SU-DHL-6 (cell line): ENCODE results near the gene SNHG17.

Experiments
- H2AFZ ChIP-seq: fragments of 200-600 bp; sonication (generic); 2 replicates; pipeline ENCODE4 v1.6.1; 2014; ENCODE audit warnings: low read depth, mild to moderate bottlenecking, moderate library complexity, mixed read lengths, antibody characterized with exemption, low read length; ENCODE audit not compliant: severe bottlenecking
- H3F3A ChIP-seq: fragments of 200-600 bp; shearing (Covaris generic); 2 replicates; pipeline ENCODE4 v1.6.0; 2016; ENCODE audit warnings: antibody characterized with exemption, mild to moderate bottlenecking; ENCODE audit not compliant: insufficient read depth
- H3K27ac ChIP-seq: fragments of 200-600 bp; sonication (generic); 2 replicates; pipeline ENCODE4 v1.5.1; 2016; ENCODE audit warnings: low read depth, mild to moderate bottlenecking, low read length, moderate library complexity, mixed read lengths
- H3K27me3 ChIP-seq: fragments of 200-600 bp; sonication (generic), shearing (Covaris generic); 2 replicates; pipeline ENCODE4 v1.6.0; 2014; ENCODE audit warnings: mild to moderate bottlenecking, low read length
- H3K36me3 ChIP-seq: fragments of 200-600 bp; sonication (generic); 2 replicates; pipeline ENCODE4 v1.6.1; 2014; ENCODE audit warnings: mild to moderate bottlenecking, low read length, mixed read lengths
- H3K4me2 ChIP-seq: fragments of 300-600, 200-600 bp; shearing (Covaris generic), sonication (generic); 2 replicates; pipeline ENCODE4 v1.6.0; 2014; ENCODE audit warnings: low read length, low read depth, mild to moderate bottlenecking; ENCODE audit not compliant: poor library complexity, severe bottlenecking
- H3K4me3 ChIP-seq: fragments of 200-600 bp; sonication (generic); 2 replicates; pipeline ENCODE4 v1.5.1; 2014; ENCODE audit warnings: antibody characterized with exemption, low read length, mild to moderate bottlenecking, mixed read lengths; ENCODE audit not compliant: insufficient read depth, poor library complexity, severe bottlenecking
- H3K79me2 ChIP-seq: fragments of 200-600 bp; sonication (generic); 2 replicates; pipeline ENCODE4 v1.6.1; 2014; ENCODE audit warnings: mild to moderate bottlenecking, low read length, moderate library complexity; ENCODE audit not compliant: insufficient read depth
- H3K9ac ChIP-seq: fragments of 200-600 bp; sonication (generic); 2 replicates; pipeline ENCODE4 v1.7.0; 2014; ENCODE audit warnings: mild to moderate bottlenecking, low read length
- H3K9me2 ChIP-seq: fragments of 200-600 bp; sonication (generic); replicated peaks from 2 replicates; pipeline ENCODE4 v1.6.1; 2014; ENCODE audit warnings: low read length; ENCODE audit not compliant: insufficient read depth
- H3K9me3 ChIP-seq: fragments of 200-600 bp; sonication (generic); 2 replicates; pipeline ENCODE4 v1.6.1; 2014; ENCODE audit warnings: low read length, mixed read lengths; ENCODE audit not compliant: insufficient read depth
- H4K20me1 ChIP-seq: fragments of 200-600 bp; sonication (generic); 2 replicates; pipeline ENCODE4 v1.6.1; 2014; ENCODE audit warnings: low read depth, mild to moderate bottlenecking, antibody characterized with exemption, low read length, moderate library complexity, mixed read lengths
- EZH2phosphoT487 ChIP-seq: fragments of 200-600 bp; sonication (generic), shearing (Covaris generic); conservative IDR thresholded peaks from 2 replicates; pipeline ENCODE4 v1.6.1; 2018; ENCODE audit warnings: mild to moderate bottlenecking, antibody characterized with exemption, low read length, moderate library complexity, mixed read lengths
- TF ChIP-seq, protein P1 (sequence below): fragments of 200-600 bp; sonication (generic); IDR thresholded peaks from one replicate; pipeline ENCODE4 v1.5.1; 2017; ENCODE audit warnings: antibody characterized with exemption, mild to moderate bottlenecking, low read length, moderate library complexity; ENCODE audit not compliant: insufficient read depth, poor library complexity, severe bottlenecking

Gene SNHG17

GRCh38 chr20:38395165-38395564 lies 40.0 kb downstream of the SNHG17 start:
- Histone ChIP-seq H3K9me2 (no peaks in the 10 kb centered on the region), H3K79me2 (no peaks in the 10 kb centered on the region), H3K27me3 (no peaks in the 10 kb centered on the region), H3K9me3 (no peaks in the 10 kb centered on the region), H3K9ac (no peak overlapping the region), H3K27ac (no peak overlapping the region), H2AFZ (no peak overlapping the region), H3K36me3 (no peaks in the 10 kb centered on the region), H3F3A (no peaks in the 10 kb centered on the region), H3K4me2 (no peak overlapping the region), H3K4me3 (no peak overlapping the region), H4K20me1 (no peaks in the 10 kb centered on the region)
- TF ChIP-seq EZH2phosphoT487, result no peak

DNA sequence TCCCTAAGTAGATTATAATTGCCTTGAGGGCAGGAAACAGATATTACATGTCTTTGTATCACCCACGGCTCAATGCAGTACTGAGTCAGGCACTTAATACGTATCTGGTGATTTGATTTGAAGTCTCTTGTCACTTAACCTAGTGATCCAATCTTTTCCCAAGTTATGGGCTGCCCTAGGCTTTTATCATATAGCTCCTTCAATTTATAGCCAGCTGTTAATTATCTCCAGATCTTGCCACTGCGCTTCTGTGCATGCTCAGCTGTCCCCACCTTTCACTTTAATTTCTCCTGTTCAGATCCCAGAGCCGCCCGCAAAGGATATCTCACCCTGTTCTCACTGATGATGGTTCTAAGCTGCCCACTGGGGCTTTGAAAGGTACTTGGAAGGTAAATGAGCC lies 41.9 kb downstream of the SNHG17 start:
- H3K4me3 ChIP-seq, result no peak overlapping the region
- no peaks in the 10 kb centered on the region for H3K36me3 ChIP-seq
- TF ChIP-seq, protein P1, sequence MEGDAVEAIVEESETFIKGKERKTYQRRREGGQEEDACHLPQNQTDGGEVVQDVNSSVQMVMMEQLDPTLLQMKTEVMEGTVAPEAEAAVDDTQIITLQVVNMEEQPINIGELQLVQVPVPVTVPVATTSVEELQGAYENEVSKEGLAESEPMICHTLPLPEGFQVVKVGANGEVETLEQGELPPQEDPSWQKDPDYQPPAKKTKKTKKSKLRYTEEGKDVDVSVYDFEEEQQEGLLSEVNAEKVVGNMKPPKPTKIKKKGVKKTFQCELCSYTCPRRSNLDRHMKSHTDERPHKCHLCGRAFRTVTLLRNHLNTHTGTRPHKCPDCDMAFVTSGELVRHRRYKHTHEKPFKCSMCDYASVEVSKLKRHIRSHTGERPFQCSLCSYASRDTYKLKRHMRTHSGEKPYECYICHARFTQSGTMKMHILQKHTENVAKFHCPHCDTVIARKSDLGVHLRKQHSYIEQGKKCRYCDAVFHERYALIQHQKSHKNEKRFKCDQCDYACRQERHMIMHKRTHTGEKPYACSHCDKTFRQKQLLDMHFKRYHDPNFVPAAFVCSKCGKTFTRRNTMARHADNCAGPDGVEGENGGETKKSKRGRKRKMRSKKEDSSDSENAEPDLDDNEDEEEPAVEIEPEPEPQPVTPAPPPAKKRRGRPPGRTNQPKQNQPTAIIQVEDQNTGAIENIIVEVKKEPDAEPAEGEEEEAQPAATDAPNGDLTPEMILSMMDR, result no peak
- no peak for TF ChIP-seq EZH2phosphoT487
- no peaks in the 10 kb centered on the region for H4K20me1 ChIP-seq
- H3K27me3 ChIP-seq, result no peaks in the 10 kb centered on the region
- H3K27ac ChIP-seq, result no peak overlapping the region
- no peak overlapping the region for H3K4me2 ChIP-seq
- no peak overlapping the region for H3K9ac ChIP-seq
- H3K79me2 ChIP-seq, result no peaks in the 10 kb centered on the region
- no peak overlapping the region for H2AFZ ChIP-seq
- H3F3A ChIP-seq, result no peaks in the 10 kb centered on the region
- no peaks in the 10 kb centered on the region for H3K9me2 ChIP-seq
- H3K9me3 ChIP-seq, result no peaks in the 10 kb centered on the region

- Histone ChIP-seq H3F3A (no peaks in the 10 kb centered on the region), H2AFZ (no peak overlapping the region), H3K27ac (no peak overlapping the region), H3K9me2 (no peaks in the 10 kb centered on the region), H3K9me3 (no peaks in the 10 kb centered on the region), H3K4me3 (no peak overlapping the region), H4K20me1 (no peaks in the 10 kb centered on the region), H3K79me2 (no peaks in the 10 kb centered on the region), H3K4me2 (no peak overlapping the region), H3K36me3 (no peaks in the 10 kb centered on the region), H3K9ac (no peak overlapping the region), H3K27me3 (no peaks in the 10 kb centered on the region)
- TF ChIP-seq EZH2phosphoT487, result no peak
- TF ChIP-seq, protein P1, result no peak
Observed at GRCh38 chr20:38392356-38392755, 42.8 kb downstream of the SNHG17 start.

- no peak overlapping the region for H2AFZ ChIP-seq
- H3K9me2 ChIP-seq, result no peaks in the 10 kb centered on the region
- H4K20me1 ChIP-seq, result no peaks in the 10 kb centered on the region
- H3K4me2 ChIP-seq, result no peak overlapping the region
- no peak overlapping the region for H3K27ac ChIP-seq
- no peaks in the 10 kb centered on the region for H3K36me3 ChIP-seq
- no peak overlapping the region for H3K4me3 ChIP-seq
- no peaks in the 10 kb centered on the region for H3K79me2 ChIP-seq
- no peak for TF ChIP-seq EZH2phosphoT487
- TF ChIP-seq, protein P1, result no peak
- H3K9me3 ChIP-seq, result 0 out of 2 replicates have a peak, but pooled peaks cover 5% of the 10 kb centered on the region
- no peak overlapping the region for H3K9ac ChIP-seq
- no peaks in the 10 kb centered on the region for H3F3A ChIP-seq
- no peaks in the 10 kb centered on the region for H3K27me3 ChIP-seq
Observed at GRCh38 chr20:38387953-38388352, 47.2 kb downstream of the SNHG17 start.
